Upper lobe of left lung (tissue), 4 donors: ENCODE results near the gene CHAF1A.

Experiments
- CTCF ChIP-seq, 6 experiments: fragments of 450-650 bp in 4 of 6; fragments of 200-600 bp in 2 of 6; sonication (generic) in 2 of 6; IDR thresholded peaks; one replicate each; pipeline ENCODE4 v1.5.1; 2016 to 2019; ENCODE audit warnings: antibody characterized with exemption in 6 of 6
- POLR2A ChIP-seq, 4 donors: fragments of 450-650 bp; IDR thresholded peaks; one replicate each; pipeline ENCODE4 v1.5.1; 2016 to 2017; ENCODE audit warnings: antibody characterized with exemption in 4 of 4, mild to moderate bottlenecking in 2 of 4

GRCh38 chr19:4487572-4487971, 85.1 kb downstream of the CHAF1A start:
- TF ChIP-seq CTCF (IDR thresholded peaks at IDR 0.05): no peak
- no peak for TF ChIP-seq POLR2A (IDR thresholded peaks at IDR 0.05)
